DMS79 (cell line): ENCODE data around the gene DCTN1.
"Not testable (repeated sequence)": the region's sequence is repeated elsewhere in the genome, so short reads cannot be mapped to it uniquely, and the experiment has no call there.

Source experiments
- DNase-seq: peaks from one replicate; lab custom pipeline; 2025; lab: John Stamatoyannopoulos, UW

Gene DCTN1

DNA sequence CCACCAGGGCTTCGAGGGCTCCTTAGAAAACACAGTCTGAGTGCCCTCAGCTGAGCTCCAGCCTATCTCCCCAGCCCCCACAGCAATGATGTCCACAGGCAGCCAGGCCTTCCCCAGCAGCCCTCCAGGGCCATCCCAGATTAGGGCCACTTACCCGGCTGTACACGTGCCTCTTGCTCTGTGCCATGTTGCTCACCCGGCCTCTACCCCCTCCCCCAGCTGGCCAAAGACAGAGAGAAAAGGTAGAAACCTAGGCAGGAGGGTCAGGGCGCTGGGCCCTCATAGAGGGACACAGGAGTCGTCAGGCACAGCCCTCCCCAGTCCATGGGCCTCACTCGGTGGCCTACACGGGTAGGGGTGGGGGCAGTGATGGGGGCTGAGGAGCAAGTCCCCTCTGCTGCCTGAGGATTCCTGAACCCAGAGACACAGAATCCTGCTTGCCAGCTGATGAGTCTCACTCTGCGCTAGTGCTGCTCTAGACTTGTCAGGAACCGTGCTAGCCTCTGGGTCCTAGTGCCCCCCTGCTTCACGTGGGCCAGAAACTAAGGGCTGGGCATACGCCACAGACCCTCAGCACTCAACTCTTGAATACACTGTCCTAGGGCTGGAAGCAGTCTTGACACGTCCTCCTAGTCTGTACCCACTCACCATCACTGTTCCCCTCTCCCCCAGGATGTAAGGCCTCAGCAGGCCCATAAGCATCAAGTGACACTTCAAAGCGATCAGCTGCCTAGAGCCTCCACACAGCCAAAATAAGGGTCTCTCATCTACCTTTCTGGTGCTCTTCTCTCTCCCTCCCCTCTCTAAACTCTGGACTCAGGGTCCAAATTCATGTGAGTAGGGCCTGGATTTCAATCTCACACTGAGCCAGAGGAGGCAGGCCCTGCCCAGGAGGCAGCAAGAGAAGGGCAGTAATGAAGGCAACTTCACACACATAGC lies at the start of gene DCTN1:
TSS of gene DCTN1 (minus strand) at position 461 of the 939 bp plus-strand sequence. CDS start at position 187, 274 bp downstream.
- peak; percentile 6 for DNase-seq

DNA sequence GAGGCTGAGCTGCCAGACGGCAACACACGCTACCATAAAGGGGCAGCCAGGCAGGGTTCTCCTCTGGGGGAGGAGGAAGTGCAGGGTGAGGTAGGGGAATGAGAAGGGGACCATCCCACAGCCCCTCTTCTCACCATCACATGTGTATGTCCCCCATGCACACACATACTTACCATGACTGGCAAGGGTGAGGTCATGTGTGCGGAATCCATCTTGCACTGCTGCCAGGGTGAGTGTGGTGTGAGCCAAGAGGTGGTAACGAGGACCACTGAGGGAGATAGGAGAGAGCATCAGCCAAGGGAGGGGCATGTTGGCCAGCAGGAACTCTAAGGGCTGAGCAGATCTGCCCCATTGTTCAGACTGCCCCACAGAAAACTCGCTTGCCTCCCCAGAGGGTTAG lies 48.6 kb upstream of the DCTN1 start:
- no peak for DNase-seq

DNA sequence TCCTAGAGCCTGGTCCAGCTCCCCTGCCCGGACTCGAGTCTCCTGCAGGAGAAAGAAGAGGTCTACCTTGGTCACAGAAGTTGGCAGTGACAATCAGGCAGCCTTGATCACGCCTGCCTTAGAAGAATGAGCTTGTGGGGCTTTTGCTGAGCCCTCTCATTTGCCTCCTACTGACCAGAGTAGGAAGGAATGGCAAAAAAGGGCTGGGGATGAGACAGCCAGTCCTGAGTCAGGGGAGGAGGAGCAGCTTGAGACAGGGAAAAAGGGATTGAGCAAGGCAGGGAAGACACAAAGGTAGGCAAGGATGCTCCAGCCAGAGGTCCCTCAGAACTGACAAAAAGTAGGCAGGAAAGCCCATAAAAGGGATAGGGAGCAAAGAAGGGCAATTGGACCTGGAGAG lies 47.4 kb upstream of the DCTN1 start:
- DNase-seq = no peak

DNA sequence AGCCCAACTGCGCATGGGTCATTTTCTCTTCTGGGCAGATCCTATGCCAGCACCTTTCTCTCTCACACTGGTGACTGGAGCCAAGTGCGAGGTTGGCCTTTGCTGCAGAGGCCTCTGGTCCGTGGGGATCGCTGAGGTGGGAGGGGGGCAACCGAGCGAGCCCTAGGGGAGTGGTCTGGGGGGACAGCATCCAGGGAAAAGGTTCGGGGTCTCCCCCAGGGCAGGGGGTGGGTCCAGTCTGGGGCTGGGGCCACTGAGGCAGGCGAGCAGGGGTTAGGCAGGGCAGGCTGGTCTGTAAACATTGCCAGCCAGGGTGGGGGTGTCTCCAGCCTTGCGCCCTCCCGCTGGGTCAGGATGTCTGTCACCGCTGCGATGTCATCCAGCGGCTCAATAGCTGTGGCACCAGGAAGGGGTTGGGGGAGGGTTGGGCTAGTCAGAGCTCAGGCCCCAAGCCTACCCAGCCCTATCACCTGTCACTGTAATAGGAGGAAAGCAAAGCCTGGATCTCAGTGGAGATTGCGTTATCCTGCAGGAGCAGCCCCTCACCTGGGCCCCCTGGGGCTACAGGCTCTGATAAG lies 46.2 kb upstream of the DCTN1 start:
- no peak for DNase-seq

DNA sequence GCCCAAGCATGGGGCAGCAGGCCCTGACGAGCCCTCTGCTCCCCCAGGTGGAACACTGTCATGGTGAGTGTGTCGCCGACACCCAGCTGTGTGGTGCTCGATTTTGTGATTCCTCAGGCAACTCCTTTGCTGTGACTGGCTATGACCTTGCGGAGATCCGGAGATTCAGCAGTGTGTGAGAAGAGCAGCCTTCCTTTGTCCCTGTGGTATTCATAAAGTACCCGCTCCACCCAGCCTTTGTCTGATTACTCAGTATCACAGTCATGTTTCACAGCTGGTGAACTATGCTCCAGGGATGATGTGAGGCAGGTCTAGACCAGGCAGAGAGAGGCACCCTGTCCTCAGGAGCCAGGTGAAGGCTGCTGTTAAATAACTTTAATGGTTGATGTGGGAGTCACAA lies 45.4 kb upstream of the DCTN1 start:
- no peak for DNase-seq

DNA sequence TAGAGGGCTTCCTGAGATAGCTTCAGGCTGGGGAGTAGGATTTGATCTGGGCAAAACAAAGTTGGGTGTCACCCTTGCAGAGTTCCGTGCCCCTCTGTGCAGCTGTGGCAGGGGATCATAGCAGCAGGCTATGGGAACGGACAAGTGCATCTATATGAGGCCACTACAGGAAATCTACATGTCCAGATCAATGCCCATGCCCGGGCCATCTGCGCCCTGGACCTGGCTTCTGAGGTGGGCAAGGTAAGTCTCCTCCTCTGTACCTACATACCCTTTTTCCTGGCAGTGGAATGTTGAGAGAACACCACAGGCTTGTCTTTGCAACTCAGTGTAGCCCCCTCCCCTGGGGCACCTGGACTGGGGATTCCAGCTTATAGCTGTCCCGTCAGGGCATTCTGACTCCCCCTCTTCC lies 44.9 kb upstream of the DCTN1 start:
- no peak for DNase-seq

DNA sequence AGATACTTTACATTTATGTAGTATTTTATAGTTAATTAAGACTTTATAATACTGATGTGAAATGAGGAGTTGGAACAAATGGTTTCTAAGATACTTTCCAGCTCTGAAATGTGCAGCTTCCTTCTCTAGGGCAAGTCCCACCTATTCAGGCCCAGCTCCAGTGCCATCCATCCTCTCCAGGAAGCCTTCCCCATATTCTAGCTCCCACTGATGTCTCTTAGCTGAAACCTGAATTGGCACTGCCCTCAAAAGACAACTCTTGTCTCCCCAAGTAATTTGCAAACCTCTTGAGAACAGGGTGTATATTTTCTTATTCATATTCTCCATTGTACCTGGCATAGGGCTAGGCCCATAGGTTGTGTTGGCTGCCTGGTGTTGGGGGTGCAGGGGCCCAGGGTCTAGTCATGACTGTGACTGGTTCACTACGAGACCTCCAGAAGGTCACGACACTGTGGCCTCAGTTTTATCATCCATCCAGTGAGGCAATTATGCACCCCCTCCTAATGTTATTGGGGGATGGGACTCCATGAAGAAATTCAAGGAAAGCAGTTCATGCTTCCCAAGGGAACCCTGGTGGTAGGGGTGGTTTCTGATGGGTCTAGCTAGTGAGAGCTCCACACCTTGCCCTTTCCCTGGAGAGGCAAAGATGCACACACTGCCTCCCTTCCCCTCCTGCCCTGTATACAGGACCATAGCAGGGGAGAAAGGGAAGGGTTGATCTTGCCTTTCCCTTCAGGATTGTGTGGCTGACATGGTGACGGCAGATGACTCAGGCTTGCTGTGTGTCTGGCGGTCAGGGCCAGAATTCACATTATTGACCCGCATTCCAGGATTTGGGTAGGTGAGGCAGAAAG lies 44.3 kb upstream of the DCTN1 start:
- DNase-seq = no peak

DNA sequence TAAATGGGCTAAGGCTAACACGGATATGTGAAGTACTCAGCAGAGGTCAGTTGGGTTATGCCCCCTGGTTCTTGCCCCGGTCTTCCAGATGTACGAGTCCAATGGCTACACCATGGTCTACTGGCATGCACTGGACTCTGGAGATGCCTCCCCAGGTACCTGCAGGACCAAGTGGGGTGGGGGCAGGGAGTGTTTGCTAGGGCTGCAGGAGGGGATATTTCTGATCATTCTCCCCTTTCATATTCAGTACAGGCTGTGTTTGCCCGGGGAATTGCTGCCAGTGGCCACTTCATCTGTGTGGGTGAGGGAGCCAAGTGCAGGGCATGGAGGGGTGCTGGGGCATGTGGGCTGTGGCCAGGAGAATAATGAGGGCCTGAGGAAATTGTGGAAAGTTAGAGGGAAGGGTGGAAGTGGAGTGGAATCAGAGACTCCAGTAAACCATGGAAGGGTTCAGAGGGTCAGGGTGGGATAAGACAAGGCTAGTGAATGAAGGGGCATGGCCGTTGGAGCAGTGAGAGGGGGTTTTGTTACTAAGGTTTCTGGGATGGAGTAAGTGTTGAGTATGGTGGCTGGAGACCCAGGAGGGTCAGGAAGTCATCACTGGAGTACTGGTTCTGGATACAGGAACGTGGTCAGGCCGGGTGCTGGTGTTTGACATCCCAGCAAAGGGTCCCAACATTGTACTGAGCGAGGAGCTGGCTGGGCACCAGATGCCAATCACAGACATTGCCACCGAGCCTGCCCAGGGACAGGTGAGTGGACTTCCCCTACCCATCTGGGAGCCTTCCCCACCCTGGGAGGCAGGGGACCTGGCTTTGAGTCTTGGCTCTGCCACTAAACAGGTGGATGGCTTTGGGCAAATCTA lies 43.4 kb upstream of the DCTN1 start:
- DNase-seq = no peak

DNA sequence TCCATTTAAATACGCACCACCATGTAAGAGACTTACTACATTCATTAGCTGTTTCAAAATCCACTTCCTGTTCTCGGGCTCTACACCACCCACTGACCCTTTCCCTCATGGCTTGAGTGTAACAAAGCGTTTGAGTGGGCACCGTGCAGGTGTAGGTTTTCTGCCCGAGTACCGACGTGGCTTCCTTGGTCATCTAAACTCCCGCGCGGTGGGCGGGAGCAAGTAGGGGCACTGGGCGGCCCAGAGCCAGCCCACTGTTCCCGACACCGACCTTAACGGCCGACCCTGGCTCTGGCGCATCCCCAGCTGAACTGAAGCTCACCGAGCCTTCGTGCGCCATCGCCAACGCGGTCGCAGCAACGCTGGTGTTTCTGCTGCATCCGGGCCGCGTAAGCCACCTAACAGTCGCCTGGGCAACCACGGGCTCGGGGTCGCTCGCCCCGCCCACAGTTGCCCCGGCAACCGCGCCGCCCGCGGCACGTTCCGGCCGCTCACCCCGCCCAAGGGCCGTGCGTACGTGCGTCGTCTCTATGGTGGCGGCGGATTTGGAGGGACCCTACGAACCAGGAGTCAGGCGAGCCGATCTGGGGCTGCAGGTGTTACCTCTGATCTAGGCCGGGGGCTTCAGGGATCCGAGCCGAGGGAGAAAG lies 41.2 kb upstream of the DCTN1 start, which contains the start of the genes C2orf81 and WDR54:
TSS of gene C2orf81 (minus strand) at position 399 of the 650 bp plus-strand sequence. CDS start at position 340, 59 bp downstream.
TSS of gene WDR54 (plus strand) at position 510 of the 650 bp plus-strand sequence. CDS start 424 bp downstream, outside the sequence.
- peak; percentile 93 for DNase-seq

DNA sequence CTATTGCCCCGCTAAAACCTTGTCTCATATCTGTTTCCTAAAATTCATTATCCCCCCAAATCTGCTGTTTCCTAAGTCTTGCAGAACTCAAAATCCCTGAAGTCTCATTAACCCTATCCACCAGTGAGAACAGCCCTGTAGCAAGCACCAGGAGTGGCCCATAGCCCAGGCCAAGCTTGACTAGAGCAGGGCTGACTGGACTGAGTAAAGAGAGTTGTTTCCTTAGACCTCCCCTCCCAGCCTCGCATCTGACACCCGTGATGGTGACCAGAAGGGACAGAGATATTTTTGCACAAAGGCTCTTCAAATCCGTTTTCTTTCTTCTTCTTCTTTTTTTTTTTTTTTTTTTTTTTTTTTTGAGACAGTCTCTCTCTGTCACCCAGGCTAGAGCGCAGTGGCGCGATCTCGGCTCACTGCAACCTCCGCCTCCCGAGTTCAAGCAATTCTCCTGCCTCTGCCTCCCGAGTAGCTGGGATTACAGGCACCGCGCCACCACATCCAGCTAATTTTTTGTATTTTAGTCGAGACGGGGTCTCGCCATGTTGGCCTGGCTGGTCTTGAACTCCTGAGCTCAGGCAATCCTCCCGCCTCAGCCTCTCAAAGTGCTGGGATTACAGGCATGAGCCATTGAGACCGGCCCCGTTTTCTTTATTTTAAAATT lies 40.5 kb upstream of the DCTN1 start:
- not testable (repeated sequence) for DNase-seq

DNA sequence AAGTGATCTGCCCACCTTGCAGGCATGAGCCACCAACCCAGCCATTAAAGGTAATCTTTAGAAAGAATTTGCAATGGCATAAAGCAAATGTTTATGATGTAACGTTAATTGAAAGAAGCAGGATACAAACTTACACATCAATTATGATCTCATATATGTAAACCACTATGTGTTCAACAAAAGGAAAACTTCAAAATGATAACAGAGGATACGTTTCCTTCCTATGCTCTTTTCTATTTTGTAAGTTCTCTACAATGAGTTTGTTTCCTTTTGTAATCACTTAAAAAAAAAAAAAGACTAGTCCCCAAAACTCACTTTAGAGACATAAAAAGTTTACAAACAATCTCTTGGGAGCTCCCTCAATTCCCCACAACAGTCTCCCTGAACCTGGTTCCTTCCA lies 39.9 kb upstream of the DCTN1 start:
- DNase-seq = no peak

DNA sequence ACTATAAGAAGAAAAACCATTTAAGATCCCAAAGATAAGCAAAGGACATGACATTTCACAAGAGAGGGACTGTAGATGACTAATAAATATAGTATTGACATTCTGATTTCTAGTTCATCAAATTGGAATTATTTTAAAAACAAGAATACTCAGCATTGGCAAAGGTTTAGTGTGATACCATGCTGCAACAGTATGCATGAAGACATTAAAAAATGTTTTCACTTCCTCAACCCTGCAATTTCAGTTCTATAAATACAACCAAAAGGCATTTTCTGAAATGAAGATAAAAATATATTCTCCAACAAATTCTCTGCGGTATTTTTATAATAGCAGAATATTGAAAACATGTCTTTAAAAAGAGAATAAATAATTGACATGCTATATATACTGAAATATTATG lies 39.2 kb upstream of the DCTN1 start:
- DNase-seq = no peak

DNA sequence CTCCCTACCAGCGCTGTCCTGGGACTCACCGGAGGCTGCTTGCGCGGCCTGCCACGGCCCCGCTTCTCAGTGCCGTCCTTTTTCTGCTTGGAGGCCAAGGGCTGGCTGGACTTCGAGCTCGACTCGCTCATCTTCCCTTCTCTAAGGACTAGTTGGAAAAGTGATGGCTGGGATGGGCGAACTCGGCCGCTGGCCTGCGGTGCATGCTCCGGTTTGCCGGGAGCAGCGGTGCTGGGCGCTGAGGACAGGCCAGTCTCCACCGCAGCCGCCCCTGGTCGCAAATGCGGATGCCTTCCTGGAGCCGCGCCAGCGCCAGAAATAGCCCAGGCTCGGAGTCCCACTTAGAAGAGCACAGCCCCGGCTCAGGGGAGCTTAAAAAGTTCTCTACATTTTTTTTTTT lies 38.2 kb upstream of the DCTN1 start:
- no peak for DNase-seq

DNA sequence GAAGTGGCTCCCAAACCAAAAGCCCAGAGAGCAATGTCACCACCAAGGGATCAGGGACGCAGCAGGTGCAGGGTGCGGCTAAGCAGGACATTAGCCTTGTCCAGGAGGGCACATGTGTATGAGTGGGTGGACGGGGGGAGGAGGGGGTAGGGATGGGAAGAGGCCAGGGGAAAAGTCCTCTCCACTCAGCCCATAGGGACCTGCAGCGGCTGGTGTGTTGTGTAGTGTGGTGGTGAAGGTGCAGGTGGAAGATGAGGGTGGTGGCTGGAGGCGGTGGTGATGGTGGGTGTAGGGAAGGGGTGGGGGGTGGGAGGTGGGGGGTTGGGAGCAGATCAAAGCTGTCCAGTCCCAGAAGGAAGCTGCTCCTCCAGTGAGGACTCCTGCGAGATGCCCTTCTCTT lies 37.7 kb upstream of the DCTN1 start:
- no peak for DNase-seq

DNA sequence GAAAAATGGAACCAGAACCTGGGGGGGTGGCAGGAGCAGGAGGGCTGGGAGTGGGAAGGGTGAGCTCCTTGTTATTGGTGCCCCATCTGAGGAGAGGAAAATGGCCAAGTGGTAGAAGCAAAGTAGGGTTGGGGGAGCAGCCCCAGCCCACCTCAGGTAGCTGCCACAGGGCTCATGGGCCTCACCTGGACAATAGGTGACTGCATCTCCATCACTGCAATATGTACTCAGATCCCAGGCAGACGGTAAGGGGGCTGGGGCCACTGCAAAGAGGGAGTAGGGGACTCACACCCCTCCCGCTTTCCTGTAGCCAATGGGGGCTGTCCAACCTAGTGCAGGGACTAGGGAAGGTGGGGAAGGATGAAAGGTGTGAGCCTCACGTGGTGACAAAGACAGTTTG lies 37.1 kb upstream of the DCTN1 start:
- no peak for DNase-seq

DNA sequence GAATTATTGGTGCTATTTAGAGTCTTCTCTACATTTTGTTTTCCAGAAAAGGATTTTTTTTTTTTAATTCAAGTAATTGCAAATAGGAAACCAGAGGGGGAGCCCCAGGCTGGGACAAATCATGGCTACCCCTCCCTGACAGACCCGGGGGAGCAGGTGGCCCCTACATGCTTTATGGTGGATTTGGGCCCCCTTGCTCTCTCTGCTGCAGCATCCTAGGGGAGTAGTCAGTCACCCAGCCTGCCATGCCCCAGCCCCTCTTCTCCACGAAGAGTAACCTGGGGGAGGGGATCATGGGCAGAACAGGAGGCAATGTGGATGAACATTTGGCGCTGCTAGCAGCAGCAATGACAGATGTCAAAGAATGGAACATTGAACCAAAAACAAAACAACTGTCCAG lies 36.7 kb upstream of the DCTN1 start:
- no peak for DNase-seq

DNA sequence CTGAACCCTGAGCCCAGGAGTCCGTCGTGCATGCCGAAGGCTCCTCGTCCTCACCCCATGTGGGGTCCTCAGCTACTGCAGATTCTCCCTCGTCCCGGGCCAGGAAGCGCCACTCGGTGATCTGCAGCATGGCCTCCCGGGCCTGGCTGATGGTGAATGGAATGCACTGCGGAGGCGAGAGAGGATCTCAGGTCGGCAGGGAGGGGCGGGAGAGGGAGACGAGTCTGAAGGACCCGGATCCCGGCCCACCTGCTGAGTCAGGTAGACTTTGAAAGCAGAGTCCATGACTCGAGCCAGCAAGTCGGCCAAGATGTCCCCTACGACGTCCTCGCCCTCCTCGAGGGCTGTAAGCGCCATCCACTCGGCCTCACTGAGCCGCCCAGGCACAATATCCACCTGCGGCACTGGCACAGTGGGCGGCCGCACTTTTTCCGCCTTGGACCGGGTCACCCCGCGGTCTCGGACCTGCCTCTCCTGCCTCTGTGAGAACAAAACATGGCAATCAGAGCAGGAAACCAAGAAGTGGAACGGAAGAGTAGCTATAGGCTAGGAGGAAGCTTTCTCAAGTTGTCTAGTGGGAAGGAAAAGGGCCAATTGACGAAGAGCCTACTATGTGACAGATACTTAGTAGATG lies 35.8 kb upstream of the DCTN1 start:
- no peak for DNase-seq

DNA sequence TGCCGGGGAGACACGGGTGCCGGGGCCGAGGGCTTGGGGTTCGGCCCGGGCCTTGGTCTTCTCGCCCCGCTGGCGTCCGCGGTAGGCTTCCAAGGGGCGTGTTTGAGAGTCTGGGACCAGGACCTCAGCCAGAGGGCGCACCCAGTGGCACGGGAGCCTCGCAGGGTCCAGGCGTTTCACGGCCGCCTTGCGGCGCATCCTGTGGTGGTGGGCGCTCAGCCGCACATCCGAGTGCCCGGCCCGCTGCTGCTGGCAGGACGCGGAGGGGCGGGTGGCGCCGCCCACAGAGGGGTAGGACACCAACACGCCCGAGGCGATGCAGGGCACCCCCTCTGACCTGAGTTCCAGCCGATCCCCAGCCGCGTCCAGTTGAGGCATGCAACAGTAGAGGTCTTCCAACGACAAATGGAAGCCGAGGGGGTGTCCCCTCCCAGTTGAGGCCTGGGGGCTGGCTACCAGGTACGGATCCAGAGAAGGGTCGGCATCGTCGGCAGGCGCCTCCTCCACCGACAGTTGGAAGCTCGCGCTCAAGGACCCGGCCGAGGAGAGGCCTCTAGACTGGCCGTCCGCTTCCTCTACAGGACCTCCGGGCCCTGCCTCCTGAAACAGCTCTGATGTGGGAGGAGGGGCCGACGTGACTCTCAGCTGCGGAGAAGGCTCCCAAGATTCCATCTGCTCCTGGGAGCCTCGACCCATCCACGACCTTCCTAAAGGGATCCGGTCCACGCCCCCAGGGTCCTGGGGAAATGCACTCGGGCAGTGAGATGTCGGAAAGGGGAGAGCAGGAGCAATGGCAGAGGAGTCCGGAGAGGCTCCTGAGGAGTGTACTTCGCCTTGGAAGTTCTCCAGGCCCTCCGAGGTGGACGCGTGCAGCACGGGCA lies 35.0 kb upstream of the DCTN1 start:
- DNase-seq = no peak

DNA sequence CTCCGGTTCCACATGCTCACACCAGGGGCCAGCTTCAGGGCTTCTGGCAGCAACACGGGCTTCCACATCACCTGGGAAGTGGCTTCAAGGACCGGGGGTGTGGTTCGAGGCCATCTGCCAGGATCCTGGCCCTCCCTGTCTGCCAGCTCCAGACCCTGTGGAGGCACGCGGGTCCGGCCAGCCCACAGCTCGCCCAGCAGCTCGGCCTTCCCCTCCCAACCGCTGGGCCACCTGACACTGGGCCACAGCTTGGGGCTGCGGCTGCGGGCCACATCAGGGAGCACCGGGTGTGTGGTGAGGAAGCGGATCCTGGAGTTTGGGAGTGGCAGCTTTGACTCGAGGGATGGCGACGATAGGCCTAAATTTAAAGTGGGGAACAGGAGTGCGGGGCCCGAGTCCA lies 34.3 kb upstream of the DCTN1 start:
- DNase-seq = peak; percentile 48
